Body of pancreas (tissue), 4 donors: ENCODE measurements around the gene PSG5.
"Not testable (repeated sequence)": the region's sequence is repeated elsewhere in the genome, so short reads cannot be mapped to it uniquely, and the experiment has no call there.

ENCODE experiments used
- CTCF ChIP-seq, 7 experiments: fragments of 450-650 bp in 4 of 7; fragments of 200-600 bp in 3 of 7; sonication (generic) in 3 of 7; IDR thresholded peaks; one replicate each; pipeline ENCODE4 v1.5.1; 2016 to 2019; ENCODE audit warnings: antibody characterized with exemption in 7 of 7
- POLR2A ChIP-seq, 3 donors: fragments of 450-650 bp; IDR thresholded peaks; one replicate each; pipeline ENCODE4 v1.6.1; 2016; ENCODE audit warnings: antibody characterized with exemption in 3 of 3, mild to moderate bottlenecking in 2 of 3

- not testable (repeated sequence) for TF ChIP-seq CTCF, POLR2A (IDR thresholded peaks at IDR 0.05)
Observed at GRCh38 chr19:43203611-43204010, 17.3 kb upstream of the PSG5 start.
